Vagina (tissue), 2 donors: Measurements from ENCODE around the gene NUDT17. TPM values are rescaled to one million over a fixed set of nuclear protein-coding genes. Genes with fewer than 3 reads are reported as not detected.

ENCODE experiments used
- DNase-seq, 2 donors: peaks; one replicate each; pipeline ENCODE4 v3.0.0-alpha.2; 2017; ENCODE audit errors: extremely low spot score in 2 of 2
- H3K27ac ChIP-seq: fragments of 200-600 bp; sonication (generic); one replicate; pipeline ENCODE4 v1.5.1; 2019
- H3K27me3 ChIP-seq: fragments of 200-600 bp; sonication (generic); one replicate; pipeline ENCODE4 v1.5.1; 2019
- H3K36me3 ChIP-seq, 2 donors: fragments of 200-600 bp; sonication (generic); one replicate each; pipeline ENCODE4 v1.5.1; 2017 to 2019
- H3K4me1 ChIP-seq: fragments of 200-600 bp; sonication (generic); one replicate; pipeline ENCODE4 v1.5.1; 2019
- H3K4me3 ChIP-seq, 2 donors: fragments of 200-600 bp; sonication (generic); 1 replicate in 1 of 2; 2 replicates in 1 of 2; pipeline ENCODE4 v1.5.1; 2016 to 2019
- H3K9me3 ChIP-seq: fragments of 200-600 bp; sonication (generic); one replicate; pipeline ENCODE4 v1.5.1; 2019
- POLR2A ChIP-seq, 2 donors: fragments of 450-650 bp; IDR thresholded peaks; one replicate each; pipeline ENCODE4 v1.6.1; 2017; ENCODE audit warnings: antibody characterized with exemption in 2 of 2, mild to moderate bottlenecking in 2 of 2, moderate library complexity in 2 of 2
- POLR2AphosphoS5 ChIP-seq, 2 donors: sonication (generic); formaldehyde crosslinking; IDR thresholded peaks; one replicate each; pipeline ENCODE4 v1.9.0; 2017; ENCODE audit warnings: antibody characterized with exemption in 2 of 2, mild to moderate bottlenecking in 2 of 2, low read depth in 1 of 2; ENCODE audit not compliant: insufficient read depth in 1 of 2
- intact Hi-C: fragments of 100-400 bp; cut with DNase I; formaldehyde crosslinking; loops from one replicate; pipeline ENCODE4 v1.15.1; 2023
- microRNA-seq: library from miRNA; unstranded; fragments of <30 nt; microRNA quantifications from one replicate; pipeline ENCODE4, GENCODE V29; 2017; ENCODE audit warnings: borderline number of aligned reads, borderline replicate concordance
- small RNA-seq: library from RNA; depleted of rRNA; stranded (forward); fragments of <200 nt; gene quantifications from one replicate; pipeline ENCODE3, GENCODE V24; 2016
- total RNA-seq: library from RNA; depleted of rRNA; stranded (reverse); fragments of >200 nt; gene quantifications from one replicate; pipeline ENCODE4 v1.2.3, GENCODE V29; 2016
- TF ChIP-seq, protein P1 (sequence below), 3 experiments: fragments of 450-650 bp in 2 of 3; fragments of 200-600 bp in 1 of 3; sonication (generic) in 1 of 3; IDR thresholded peaks; one replicate each; pipeline ENCODE4 v1.5.1; 2017 to 2019; ENCODE audit warnings: antibody characterized with exemption in 3 of 3, mild to moderate bottlenecking in 2 of 3, moderate library complexity in 2 of 3

The NUDT17 gene
- total RNA-seq, 1 donor from 2014 or later = 2.5 TPM

DNA sequence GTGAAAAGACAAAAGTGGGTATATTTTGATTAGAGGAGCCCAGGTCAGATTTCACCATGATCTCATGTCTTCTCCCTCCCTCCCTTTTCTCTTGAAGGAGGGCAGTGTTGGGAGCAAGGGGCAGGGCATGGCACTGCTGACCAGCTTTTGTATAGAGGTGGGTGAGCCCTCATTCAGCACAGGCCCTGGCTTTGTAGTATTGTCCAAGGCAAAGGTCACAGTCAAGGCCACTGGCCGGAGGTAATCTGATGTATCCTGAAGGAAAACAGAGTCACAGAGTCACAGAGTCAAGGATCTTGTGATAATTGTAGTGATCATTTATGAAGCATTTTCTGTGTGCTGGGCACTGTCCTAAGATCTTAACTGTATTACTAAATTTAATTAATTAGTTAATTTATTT, 52.5 kb downstream of the NUDT17 start:
- peaks cover 3% of the 10 kb centered on the region for H3K4me1 ChIP-seq
- TF ChIP-seq, protein P1, sequence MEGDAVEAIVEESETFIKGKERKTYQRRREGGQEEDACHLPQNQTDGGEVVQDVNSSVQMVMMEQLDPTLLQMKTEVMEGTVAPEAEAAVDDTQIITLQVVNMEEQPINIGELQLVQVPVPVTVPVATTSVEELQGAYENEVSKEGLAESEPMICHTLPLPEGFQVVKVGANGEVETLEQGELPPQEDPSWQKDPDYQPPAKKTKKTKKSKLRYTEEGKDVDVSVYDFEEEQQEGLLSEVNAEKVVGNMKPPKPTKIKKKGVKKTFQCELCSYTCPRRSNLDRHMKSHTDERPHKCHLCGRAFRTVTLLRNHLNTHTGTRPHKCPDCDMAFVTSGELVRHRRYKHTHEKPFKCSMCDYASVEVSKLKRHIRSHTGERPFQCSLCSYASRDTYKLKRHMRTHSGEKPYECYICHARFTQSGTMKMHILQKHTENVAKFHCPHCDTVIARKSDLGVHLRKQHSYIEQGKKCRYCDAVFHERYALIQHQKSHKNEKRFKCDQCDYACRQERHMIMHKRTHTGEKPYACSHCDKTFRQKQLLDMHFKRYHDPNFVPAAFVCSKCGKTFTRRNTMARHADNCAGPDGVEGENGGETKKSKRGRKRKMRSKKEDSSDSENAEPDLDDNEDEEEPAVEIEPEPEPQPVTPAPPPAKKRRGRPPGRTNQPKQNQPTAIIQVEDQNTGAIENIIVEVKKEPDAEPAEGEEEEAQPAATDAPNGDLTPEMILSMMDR (IDR thresholded peaks at IDR 0.05) = no peak
- TF ChIP-seq POLR2A (IDR thresholded peaks at IDR 0.05) (no peak), POLR2AphosphoS5 (IDR thresholded peaks at IDR 0.05; ENCODE audit: insufficient read depth in 1 of 2, low read depth in 1 of 2) (no peak)
- intact Hi-C loops = no loop called here
- no peaks in the 10 kb centered on the region for H3K9me3 ChIP-seq
- no peak overlapping the region for H3K4me3 ChIP-seq
- DNase-seq = no peak
- no peak overlapping the region for H3K27ac ChIP-seq
- H3K36me3 ChIP-seq = no peaks in the 10 kb centered on the region
- H3K27me3 ChIP-seq = no peaks in the 10 kb centered on the region

Small RNA genes lying within 50 kb of the gene (microRNA-seq; reads per million reads assigned to microRNA genes)
- gene MIR6736 = not detected

Small RNA genes lying within 50 kb of the gene (small RNA-seq; reads per million reads assigned to genes)
- gene MIR6736 = not detected

Other genes starting within 250 kb of the NUDT17 start
- 29.0 TPM for gene GPR89A, start 237.6 kb upstream of the NUDT17 start, total RNA-seq
- 0.49 TPM for gene PDZK1, start 138.3 kb upstream of the NUDT17 start, total RNA-seq
- 0.49 TPM for gene CD160, start 126.1 kb upstream of the NUDT17 start, total RNA-seq
- 16.2 TPM for gene RNF115, start 21.5 kb upstream of the NUDT17 start, total RNA-seq
- 34.6 TPM for gene POLR3C, start 21.4 kb upstream of the NUDT17 start, total RNA-seq
- 40.5 TPM for gene PIAS3, start 13.5 kb downstream of the NUDT17 start, total RNA-seq
- 17.9 TPM for gene ANKRD35, start 40.2 kb downstream of the NUDT17 start, total RNA-seq
- 6.1 TPM for gene ITGA10, start 64.4 kb downstream of the NUDT17 start, total RNA-seq
- gene PEX11B, start 73.1 kb downstream of the NUDT17 start, total RNA-seq = 23.6 TPM
- gene RBM8A, start 81.9 kb downstream of the NUDT17 start, total RNA-seq = 93.3 TPM
- 25.0 TPM for gene LIX1L, start 112.4 kb downstream of the NUDT17 start, total RNA-seq
- gene ANKRD34A, start 118.9 kb downstream of the NUDT17 start, total RNA-seq = 1.7 TPM
- gene POLR3GL, start 119.1 kb downstream of the NUDT17 start, total RNA-seq = 15.0 TPM
- 1,858 TPM for gene TXNIP, start 150.9 kb downstream of the NUDT17 start, total RNA-seq
- not detected for gene HJV, start 176.1 kb downstream of the NUDT17 start, total RNA-seq